Calu3 (cell line): Measurements from ENCODE around the gene ST7L. TPM values are rescaled to one million over a fixed set of nuclear protein-coding genes. Genes with fewer than 3 reads are reported as not detected.
A peak's percentile ranks its signal among the peaks of the same experiment; 100 is the strongest.

Experiments
- BruUV-seq: library from RNA; stranded (reverse); fragments of 400-500 nt; replicated peaks from 2 replicates; lab custom pipeline; 2021; lab: Mats Ljungman, UMichigan
- CTCF ChIA-PET: fragments of 300-600 bp; sonication (Branson Sonifier 250); formaldehyde crosslinking; loops from one replicate; lab custom pipeline; 2022; ENCODE audit warnings: antibody characterized with exemption; lab: Charles Lee
- DNase-seq: peaks from one replicate; pipeline ENCODE4 v3.0.0; 2022
- H3K27ac Mint-ChIP-seq: one replicate; pipeline ENCODE4 v1.8.0; 2022; ENCODE audit warnings: mixed read lengths; ENCODE audit not compliant: unreplicated experiment
- H3K27me3 Mint-ChIP-seq: one replicate; pipeline ENCODE4 v1.8.0; 2022; ENCODE audit warnings: mixed read lengths; ENCODE audit not compliant: unreplicated experiment
- H3K36me3 Mint-ChIP-seq: one replicate; pipeline ENCODE4 v1.8.0; 2022; ENCODE audit warnings: mild to moderate bottlenecking, moderate library complexity, mixed read lengths; ENCODE audit not compliant: insufficient read depth, unreplicated experiment
- H3K4me1 Mint-ChIP-seq: one replicate; pipeline ENCODE4 v1.8.0; 2022; ENCODE audit warnings: mild to moderate bottlenecking, low read depth, mixed read lengths; ENCODE audit not compliant: unreplicated experiment
- H3K4me3 Mint-ChIP-seq: one replicate; pipeline ENCODE4 v1.8.0; 2022; ENCODE audit warnings: mild to moderate bottlenecking, low read depth, moderate library complexity, mixed read lengths; ENCODE audit not compliant: unreplicated experiment
- H3K9me3 Mint-ChIP-seq: one replicate; pipeline ENCODE4 v1.8.0; 2022; ENCODE audit warnings: low read depth, mixed read lengths; ENCODE audit not compliant: unreplicated experiment
- intact Hi-C: fragments of 100-400 bp; cut with micrococcal nuclease; formaldehyde crosslinking; loops from one replicate; pipeline ENCODE4 v1.10.0; 2022; ENCODE audit not compliant: unreplicated experiment
- total RNA-seq: library from RNA; stranded (reverse); gene quantifications from 2 replicates; pipeline ENCODE4 v1.2.3, GENCODE V29; 2022
- TF ChIP-seq, protein P1 (sequence below): fragments of 200-600 bp; IDR thresholded peaks from one replicate; pipeline ENCODE4 v1.8.0; 2022; ENCODE audit warnings: antibody characterized with exemption; ENCODE audit not compliant: unreplicated experiment

Gene ST7L
- total RNA-seq, 1 experiment from 2014 or later = 15.9 TPM

DNA sequence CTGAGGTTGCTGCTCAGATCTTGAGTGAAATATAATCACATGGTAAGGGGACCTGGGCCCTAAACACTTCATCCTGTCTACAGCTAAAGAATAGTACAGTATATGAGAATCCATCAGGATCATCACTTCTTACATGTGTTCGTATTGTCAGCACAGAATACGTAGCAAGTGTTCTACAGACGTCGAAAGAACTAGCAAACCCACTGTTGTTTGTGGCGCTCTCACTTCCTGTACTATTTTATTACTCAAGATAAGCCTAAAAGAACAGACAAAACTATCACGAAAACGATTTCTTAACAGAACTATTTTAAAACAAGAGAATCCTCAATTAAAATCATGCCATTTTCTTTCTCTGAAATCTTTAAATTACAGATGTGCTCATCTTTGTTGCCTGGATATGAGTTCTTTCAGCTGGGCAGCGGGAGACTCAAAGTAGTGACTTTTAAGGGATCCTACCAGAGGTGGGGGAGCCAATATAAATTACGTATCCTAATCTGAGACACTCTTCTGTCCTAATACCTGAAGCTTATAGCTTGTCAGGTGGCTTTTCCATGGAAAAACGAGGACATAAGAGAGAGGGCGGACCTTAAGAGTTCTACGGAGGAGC, 724 bp downstream of the ST7L start:
- H3K36me3 Mint-ChIP-seq = peaks cover 39% of the 10 kb centered on the region
- DNase-seq = no peak
- CTCF ChIA-PET = interaction anchor here (0.6 to 1.1 kb wide), 2 partner anchors 207 to 227 kb away, joined by 3 read pairs; no protein-coding TSS in a partner anchor
- H3K27ac Mint-ChIP-seq = peak overlapping the region; percentile 97
- intact Hi-C loops = loop anchor here (2.0 to 10.0 kb wide), 3 partner anchors 87 to 226 kb away; partner anchors contain the start of gene WNT2B
- TF ChIP-seq, protein P1, sequence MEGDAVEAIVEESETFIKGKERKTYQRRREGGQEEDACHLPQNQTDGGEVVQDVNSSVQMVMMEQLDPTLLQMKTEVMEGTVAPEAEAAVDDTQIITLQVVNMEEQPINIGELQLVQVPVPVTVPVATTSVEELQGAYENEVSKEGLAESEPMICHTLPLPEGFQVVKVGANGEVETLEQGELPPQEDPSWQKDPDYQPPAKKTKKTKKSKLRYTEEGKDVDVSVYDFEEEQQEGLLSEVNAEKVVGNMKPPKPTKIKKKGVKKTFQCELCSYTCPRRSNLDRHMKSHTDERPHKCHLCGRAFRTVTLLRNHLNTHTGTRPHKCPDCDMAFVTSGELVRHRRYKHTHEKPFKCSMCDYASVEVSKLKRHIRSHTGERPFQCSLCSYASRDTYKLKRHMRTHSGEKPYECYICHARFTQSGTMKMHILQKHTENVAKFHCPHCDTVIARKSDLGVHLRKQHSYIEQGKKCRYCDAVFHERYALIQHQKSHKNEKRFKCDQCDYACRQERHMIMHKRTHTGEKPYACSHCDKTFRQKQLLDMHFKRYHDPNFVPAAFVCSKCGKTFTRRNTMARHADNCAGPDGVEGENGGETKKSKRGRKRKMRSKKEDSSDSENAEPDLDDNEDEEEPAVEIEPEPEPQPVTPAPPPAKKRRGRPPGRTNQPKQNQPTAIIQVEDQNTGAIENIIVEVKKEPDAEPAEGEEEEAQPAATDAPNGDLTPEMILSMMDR = no peak
- H3K9me3 Mint-ChIP-seq = no peaks in the 10 kb centered on the region
- no peaks in the 10 kb centered on the region for H3K27me3 Mint-ChIP-seq
- H3K4me3 Mint-ChIP-seq = peak overlapping the region; percentile 93
- no peaks in the 10 kb centered on the region for H3K4me1 Mint-ChIP-seq
- TSS peak; percentile 50 for BruUV-seq

DNA sequence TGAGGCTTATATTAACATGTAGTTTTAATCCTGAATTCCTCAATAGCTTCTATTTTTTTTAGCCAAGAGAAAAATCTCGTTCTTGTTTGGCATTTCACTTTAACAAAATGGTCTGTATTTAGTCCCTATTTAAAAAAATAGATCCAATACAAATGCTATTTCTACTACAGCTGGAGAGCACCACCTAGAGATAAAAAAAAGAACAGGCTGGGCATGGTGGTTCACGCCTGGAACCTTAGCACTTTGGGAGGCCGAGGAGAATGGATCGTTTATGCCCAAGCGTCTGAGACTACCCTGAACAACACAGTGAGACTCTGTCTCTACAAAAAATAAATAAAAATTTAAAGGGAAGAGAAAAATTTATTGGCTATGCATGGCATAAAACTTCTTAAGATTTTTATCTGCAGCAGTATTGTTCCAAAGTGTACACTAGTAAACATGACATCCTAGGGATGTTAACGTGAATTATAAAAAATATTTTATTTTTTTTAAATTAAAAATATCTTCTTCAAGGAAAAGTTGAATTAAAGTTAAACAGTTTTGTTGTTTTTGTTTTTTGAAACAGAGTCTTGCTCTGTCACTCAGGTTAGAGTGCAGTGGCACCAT, 4.4 kb downstream of the ST7L start:
- CTCF ChIA-PET = no interaction called here
- no peaks in the 10 kb centered on the region for H3K27me3 Mint-ChIP-seq
- H3K9me3 Mint-ChIP-seq = no peaks in the 10 kb centered on the region
- DNase-seq = peak; percentile 10
- TF ChIP-seq, protein P1 = peak; percentile 16
- no peak overlapping the region for H3K4me3 Mint-ChIP-seq
- H3K36me3 Mint-ChIP-seq = peaks cover 34% of the 10 kb centered on the region
- no peaks in the 10 kb centered on the region for H3K4me1 Mint-ChIP-seq
- intact Hi-C loops = loop anchor here (5.0 to 10.0 kb wide), 2 partner anchors 110 to 222 kb away; partner anchors contain the start of gene WNT2B
- no peak overlapping the region for H3K27ac Mint-ChIP-seq
- no TSS peak for BruUV-seq

DNA sequence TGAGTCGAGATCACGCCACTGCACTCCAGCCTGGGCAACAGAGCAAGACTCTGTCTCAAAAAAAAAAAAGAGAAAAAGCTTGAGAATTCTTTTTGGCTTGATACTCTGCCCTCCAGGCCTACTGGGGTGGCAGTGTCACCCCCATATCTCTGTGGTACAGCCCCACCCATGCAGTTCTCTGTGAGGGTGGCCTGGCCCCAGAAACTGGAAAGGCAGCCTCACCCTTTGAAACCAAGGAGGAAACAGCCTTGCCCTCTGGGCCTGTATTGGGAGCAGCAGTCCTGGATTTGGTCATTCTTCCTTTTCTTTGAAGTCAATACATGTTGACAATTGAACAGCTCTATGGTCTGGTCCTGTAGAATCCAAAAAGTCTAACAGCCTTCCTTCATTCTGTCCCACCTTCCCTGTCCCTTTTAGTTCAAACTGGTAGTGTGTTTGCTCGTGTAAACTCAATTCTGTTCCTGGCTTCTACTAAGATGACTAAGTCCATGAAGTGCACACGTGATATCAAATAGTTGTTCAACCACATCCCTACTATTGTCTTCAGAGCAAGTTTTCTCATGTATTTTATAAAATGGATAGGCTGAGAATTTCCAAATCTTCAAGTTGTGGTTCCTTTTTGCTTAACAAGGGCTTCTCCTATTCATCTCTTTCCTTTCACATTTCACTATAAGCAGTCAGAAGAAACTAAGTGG, 13.2 kb downstream of the ST7L start:
- TF ChIP-seq, protein P1 = no peak
- no peak overlapping the region for H3K4me3 Mint-ChIP-seq
- intact Hi-C loops = loop anchor here (10.0 kb wide), 1 partner anchor 59 kb away; no protein-coding TSS in a partner anchor
- H3K27ac Mint-ChIP-seq = peak overlapping the region; percentile 12
- H3K4me1 Mint-ChIP-seq = peaks cover 13% of the 10 kb centered on the region
- DNase-seq = no peak
- BruUV-seq = no TSS peak
- no peaks in the 10 kb centered on the region for H3K9me3 Mint-ChIP-seq
- CTCF ChIA-PET = no interaction called here
- peaks cover 22% of the 10 kb centered on the region for H3K36me3 Mint-ChIP-seq
- no peaks in the 10 kb centered on the region for H3K27me3 Mint-ChIP-seq

DNA sequence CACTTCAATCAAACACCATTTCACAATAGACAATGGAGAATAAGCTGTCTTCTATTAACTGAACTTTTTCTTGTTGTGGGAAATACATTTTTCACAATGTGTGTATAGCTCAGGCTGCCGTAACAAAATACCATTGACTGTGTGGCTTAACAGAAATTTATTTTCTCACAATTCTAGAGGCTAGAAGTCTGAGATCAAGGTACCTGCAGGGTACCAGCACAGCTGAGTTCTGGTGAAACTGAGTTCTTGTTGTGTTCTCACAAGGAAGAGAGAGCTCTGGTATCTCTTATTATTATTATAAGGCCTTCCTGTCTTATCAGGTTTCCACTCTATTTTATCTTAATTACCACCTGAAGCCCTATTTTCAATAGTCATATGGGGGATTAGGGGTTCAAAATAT, 15.4 kb downstream of the ST7L start:
- H3K4me1 Mint-ChIP-seq = peaks cover 13% of the 10 kb centered on the region
- no peak for DNase-seq
- CTCF ChIA-PET = no interaction called here
- BruUV-seq = no TSS peak
- intact Hi-C loops = loop anchor here (10.0 kb wide), 1 partner anchor 61 kb away; no protein-coding TSS in a partner anchor
- no peak overlapping the region for H3K4me3 Mint-ChIP-seq
- peaks cover 11% of the 10 kb centered on the region for H3K36me3 Mint-ChIP-seq
- H3K27me3 Mint-ChIP-seq = no peaks in the 10 kb centered on the region
- H3K9me3 Mint-ChIP-seq = no peaks in the 10 kb centered on the region
- no peak overlapping the region for H3K27ac Mint-ChIP-seq
- TF ChIP-seq, protein P1 = no peak
